Ascending aorta (tissue), 2 donors: ENCODE data around the gene RYR3. TPM values are rescaled to one million over a fixed set of nuclear protein-coding genes. Genes with fewer than 3 reads are reported as not detected.

Experiments used
- DNase-seq, 2 donors: peaks; one replicate each; pipeline ENCODE4 v3.0.0-alpha.2; 2019; ENCODE audit warnings: low spot score in 2 of 2
- H3K27ac ChIP-seq, 2 donors: fragments of 200-600 bp; sonication (generic); one replicate each; pipeline ENCODE4 v1.5.1; 2016 to 2017; ENCODE audit warnings: mild to moderate bottlenecking in 1 of 2
- H3K27me3 ChIP-seq: fragments of 200-600 bp; sonication (generic); one replicate; pipeline ENCODE4 v1.5.1; 2017
- H3K36me3 ChIP-seq, 2 donors: fragments of 200-600 bp; sonication (generic); one replicate each; pipeline ENCODE4 v1.5.1; 2016
- H3K4me1 ChIP-seq, 2 donors: fragments of 200-600 bp; sonication (generic); one replicate each; pipeline ENCODE4 v1.5.1; 2016 to 2017; ENCODE audit warnings: mild to moderate bottlenecking in 1 of 2
- H3K4me3 ChIP-seq, 2 donors: fragments of 200-600 bp; sonication (generic); one replicate each; pipeline ENCODE4 v1.5.1; 2016 to 2017; ENCODE audit warnings: mild to moderate bottlenecking in 1 of 2
- H3K9me3 ChIP-seq, 2 donors: fragments of 200-600 bp; sonication (generic); one replicate each; pipeline ENCODE4 v1.5.1; 2016
- CTCF ChIP-seq, 3 experiments: fragments of 200-600 bp in 2 of 3; fragments of 450-650 bp in 1 of 3; sonication (generic) in 2 of 3; IDR thresholded peaks; one replicate each; pipeline ENCODE4 v1.5.1; 2016 to 2019; ENCODE audit warnings: antibody characterized with exemption in 3 of 3, mild to moderate bottlenecking in 1 of 3, moderate library complexity in 1 of 3
- intact Hi-C: fragments of 100-400 bp; cut with DNase I; formaldehyde crosslinking; loops from one replicate; pipeline ENCODE4 v1.15.1; 2023
- total RNA-seq: library from RNA; depleted of rRNA; stranded (reverse); fragments of >200 nt; gene quantifications from one replicate; pipeline ENCODE4 v1.1.0, GENCODE V29; 2016

RYR3 gene
- total RNA-seq, 1 donor from 2014 or later, result 3.1 TPM

- no peak for DNase-seq
- no peak overlapping the region for H3K4me3 ChIP-seq
- TF ChIP-seq CTCF (IDR thresholded peaks at IDR 0.05), result no peak
- H3K4me1 ChIP-seq, result no peaks in the 10 kb centered on the region
- no peaks in the 10 kb centered on the region for H3K9me3 ChIP-seq
- intact Hi-C loops, result no loop called here
- no peaks in the 10 kb centered on the region for H3K27me3 ChIP-seq
- H3K36me3 ChIP-seq, result no peaks in the 10 kb centered on the region
- H3K27ac ChIP-seq, result no peak overlapping the region
These were observed 207.7 kb downstream of the RYR3 start for GRCh38 chr15:33518421-33518820.

- no peak for DNase-seq
- intact Hi-C loops, result no loop called here
- no peak for TF ChIP-seq CTCF (IDR thresholded peaks at IDR 0.05)
- no peaks in the 10 kb centered on the region for H3K27me3 ChIP-seq
- H3K4me3 ChIP-seq, result no peak overlapping the region
- H3K9me3 ChIP-seq, result no peaks in the 10 kb centered on the region
- no peak overlapping the region for H3K27ac ChIP-seq
- H3K36me3 ChIP-seq, result no peaks in the 10 kb centered on the region
- H3K4me1 ChIP-seq, result no peaks in the 10 kb centered on the region
These were observed 213.5 kb downstream of the RYR3 start for GRCh38 chr15:33524274-33524673.

- no peak for TF ChIP-seq CTCF (IDR thresholded peaks at IDR 0.05)
- Histone ChIP-seq H3K4me1 (no peaks in the 10 kb centered on the region), H3K27me3 (no peaks in the 10 kb centered on the region), H3K9me3 (no peaks in the 10 kb centered on the region), H3K4me3 (no peak overlapping the region), H3K36me3 (no peaks in the 10 kb centered on the region), H3K27ac (no peak overlapping the region)
- no peak for DNase-seq
- intact Hi-C loops, result no loop called here
These were observed 215.8 kb downstream of the RYR3 start for GRCh38 chr15:33526532-33526931.

GRCh38 chr15:33533197-33533596, 222.4 kb downstream of the RYR3 start:
- H3K4me3 ChIP-seq, result no peak overlapping the region
- intact Hi-C loops, result no loop called here
- H3K27ac ChIP-seq, result no peak overlapping the region

GRCh38 chr15:33534642-33535041, 223.9 kb downstream of the RYR3 start:
- no peak for DNase-seq
- Histone ChIP-seq H3K27me3 (no peaks in the 10 kb centered on the region), H3K9me3 (no peaks in the 10 kb centered on the region), H3K36me3 (no peaks in the 10 kb centered on the region), H3K4me3 (no peak overlapping the region), H3K4me1 (no peaks in the 10 kb centered on the region), H3K27ac (no peak overlapping the region)
- TF ChIP-seq CTCF (IDR thresholded peaks at IDR 0.05), result no peak
- intact Hi-C loops, result no loop called here

More at GRCh38 chr15:33533197-33533596, 222.4 kb downstream of the RYR3 start:
- Histone ChIP-seq H3K4me1 (no peaks in the 10 kb centered on the region), H3K36me3 (no peaks in the 10 kb centered on the region), H3K27me3 (no peaks in the 10 kb centered on the region), H3K9me3 (no peaks in the 10 kb centered on the region)
- no peak for DNase-seq
- TF ChIP-seq CTCF (IDR thresholded peaks at IDR 0.05), result no peak

- intact Hi-C loops, result no loop called here
- Histone ChIP-seq H3K36me3 (no peaks in the 10 kb centered on the region), H3K27me3 (no peaks in the 10 kb centered on the region), H3K27ac (no peak overlapping the region), H3K9me3 (no peaks in the 10 kb centered on the region), H3K4me1 (no peaks in the 10 kb centered on the region), H3K4me3 (no peak overlapping the region)
- DNase-seq, result no peak
- TF ChIP-seq CTCF (IDR thresholded peaks at IDR 0.05), result no peak
These were observed 224.4 kb downstream of the RYR3 start for GRCh38 chr15:33535135-33535534.
